Neuronal stem cell (in vitro differentiated cells): ENCODE measurements around the gene TMEM127.

Experiments
- DNase-seq: peaks from one replicate; pipeline ENCODE4 v3.0.0-alpha.2; 2013; ENCODE audit warnings: low spot score
- H2AFZ ChIP-seq: one replicate; pipeline ENCODE4 v1.6.1; 2013; ENCODE audit warnings: mild to moderate bottlenecking, low read length, inconsistent platforms
- H2AK5ac ChIP-seq: 2 replicates; pipeline ENCODE4 v1.6.1; 2013; ENCODE audit warnings: low read depth, mild to moderate bottlenecking, inconsistent platforms, low read length, moderate library complexity, mixed read lengths
- H2BK120ac ChIP-seq: 2 replicates; pipeline ENCODE4 v1.6.1; 2013; ENCODE audit warnings: low read depth, mild to moderate bottlenecking, inconsistent platforms, low read length, moderate library complexity, mixed read lengths
- H2BK12ac ChIP-seq: one replicate; pipeline ENCODE4 v1.6.1; 2013; ENCODE audit warnings: low read length, inconsistent platforms
- H2BK15ac ChIP-seq: 2 replicates; pipeline ENCODE4 v1.6.1; 2013; ENCODE audit warnings: mild to moderate bottlenecking, low read length, inconsistent platforms, mixed read lengths
- H2BK5ac ChIP-seq: one replicate; pipeline ENCODE4 v1.6.1; 2013; ENCODE audit warnings: inconsistent platforms, mild to moderate bottlenecking, low read length, moderate library complexity
- H3K14ac ChIP-seq: one replicate; pipeline ENCODE4 v1.6.1; 2013; ENCODE audit warnings: low read length, inconsistent platforms
- H3K18ac ChIP-seq: 2 replicates; pipeline ENCODE4 v1.6.1; 2013; ENCODE audit warnings: low read length, inconsistent platforms
- H3K23ac ChIP-seq: 2 replicates; pipeline ENCODE4 v1.6.1; 2013; ENCODE audit warnings: low read depth, mild to moderate bottlenecking, mixed read lengths, low read length, inconsistent platforms; ENCODE audit not compliant: poor library complexity
- H3K27ac ChIP-seq: replicated peaks from 3 replicates; pipeline ENCODE4 v1.5.1; 2013; ENCODE audit warnings: low read length, inconsistent platforms
- H3K27me3 ChIP-seq, 3 experiments: 2 replicates each; pipeline ENCODE4 v1.6.1; 2013; ENCODE audit warnings: low read length in 3 of 3, mild to moderate bottlenecking in 2 of 3, inconsistent platforms in 1 of 3, low read depth in 1 of 3, mixed read lengths in 1 of 3, moderate library complexity in 1 of 3; ENCODE audit not compliant: control insufficient read depth in 3 of 3, insufficient read depth in 3 of 3
- H3K36me3 ChIP-seq, 2 donors: replicated peaks in 1 of 2; 2 replicates each; pipeline ENCODE4 v1.6.1; 2013; ENCODE audit warnings: low read length in 2 of 2; ENCODE audit not compliant: control insufficient read depth in 2 of 2, insufficient read depth in 2 of 2
- H3K4ac ChIP-seq: 2 replicates; pipeline ENCODE4 v1.6.1; 2013; ENCODE audit warnings: inconsistent platforms, mild to moderate bottlenecking, low read length, moderate library complexity
- H3K4me1 ChIP-seq, 2 donors: 1 replicate in 1 of 2; 2 replicates in 1 of 2; pipeline ENCODE4 v1.6.1; 2013; ENCODE audit warnings: low read length in 2 of 2, low read depth in 1 of 2; ENCODE audit not compliant: control insufficient read depth in 2 of 2, insufficient read depth in 1 of 2
- H3K4me2 ChIP-seq: one replicate; pipeline ENCODE4 v1.6.1; 2013; ENCODE audit warnings: mild to moderate bottlenecking, low read length, inconsistent platforms; ENCODE audit not compliant: insufficient read depth, poor library complexity, severe bottlenecking
- H3K4me3 ChIP-seq, 2 donors: 2 replicates each; pipeline ENCODE4 v1.5.1; 2013; ENCODE audit warnings: low read length in 2 of 2, mild to moderate bottlenecking in 2 of 2, inconsistent platforms in 1 of 2, moderate library complexity in 1 of 2
- H3K79me1 ChIP-seq: one replicate; pipeline ENCODE4 v1.6.1; 2013; ENCODE audit warnings: low read depth, mild to moderate bottlenecking, inconsistent platforms, low read length, moderate library complexity
- H3K9ac ChIP-seq: one replicate; pipeline ENCODE4 v1.6.1; 2013; ENCODE audit warnings: mild to moderate bottlenecking, low read depth, low read length, inconsistent platforms; ENCODE audit not compliant: poor library complexity
- H3K9me3 ChIP-seq, 2 donors: replicated peaks in 1 of 2; 2 replicates each; pipeline versions ENCODE3 to v1.6.1; 2013; ENCODE audit warnings: low read length in 2 of 2, mild to moderate bottlenecking in 2 of 2, inconsistent platforms in 1 of 2, low read depth in 1 of 2, mixed read lengths in 1 of 2, moderate library complexity in 1 of 2; ENCODE audit not compliant: control insufficient read depth in 2 of 2, insufficient read depth in 1 of 2
- H4K8ac ChIP-seq: one replicate; pipeline ENCODE4 v1.6.1; 2013; ENCODE audit warnings: low read depth, mild to moderate bottlenecking, inconsistent platforms, low read length, moderate library complexity
- H4K91ac ChIP-seq: one replicate; pipeline ENCODE4 v1.6.1; 2013; ENCODE audit warnings: low read length, low read depth, mild to moderate bottlenecking, inconsistent platforms; ENCODE audit not compliant: poor library complexity
- WGBS, 2 donors: extraction: QIAGEN DNeasy Blood & Tissue Kit; methylation state at CpG; one replicate each; pipeline ENCODE4 v1.1.7; 2013; ENCODE audit warnings: missing lambda C conversion rate in 2 of 2, mixed read lengths in 1 of 2; ENCODE audit not compliant: insufficient read length in 2 of 2, insufficient replicate concordance in 1 of 2; ENCODE audit errors: extremely low coverage in 2 of 2; 5-methylcytosine and 5-hydroxymethylcytosine counted together

The TMEM127 gene

GRCh38 chr2:96209011-96209728, 56.6 kb downstream of the TMEM127 start:
- Histone ChIP-seq H3K4me3 (peak overlapping the region; percentile 70 to 100), H3K9me3 (no peaks in the 10 kb centered on the region), H3K4me1 (peaks cover 9 to 18% of the 10 kb centered on the region in 2 donors), H2BK120ac (no peak overlapping the region), H4K8ac (peak overlapping the region; percentile 72), H4K91ac (no peak overlapping the region), H2AFZ (peak overlapping the region; percentile 91), H2AK5ac (peak overlapping the region; percentile 6), H3K36me3 (peaks cover 0 to 31% of the 10 kb centered on the region in 2 donors), H3K27ac (no peak overlapping the region), H3K27me3 (no peaks in the 10 kb centered on the region), H2BK12ac (no peak overlapping the region), H3K79me1 (peaks cover 3% of the 10 kb centered on the region), H3K9ac (peak overlapping the region; percentile 15), H2BK15ac (no peak overlapping the region), H3K23ac (no peak overlapping the region), H2BK5ac (no peak overlapping the region), H3K4ac (no peak overlapping the region), H3K4me2 (peak overlapping the region; percentile 48), H3K14ac (no peak overlapping the region), H3K18ac (no peak overlapping the region)
- no peak for DNase-seq
- no CpG with 5 or more reads among the region's 21 CpGs for WGBS, 2 donors

- H2BK5ac ChIP-seq: peak within 1 kb of the TSS; percentile 85
- H4K8ac ChIP-seq: peak within 1 kb of the TSS; percentile 72
- H2AK5ac ChIP-seq: peak within 1 kb of the TSS; percentile 83
- H2BK120ac ChIP-seq: no peak within 1 kb of the TSS
- peak within 1 kb of the TSS; percentile 70 for H3K4me2 ChIP-seq
- H2BK15ac ChIP-seq: no peak within 1 kb of the TSS
- H4K91ac ChIP-seq: no peak within 1 kb of the TSS
- H3K14ac ChIP-seq: peak within 1 kb of the TSS; percentile 84
- peak within 1 kb of the TSS; percentile 91 for H2AFZ ChIP-seq
- H3K18ac ChIP-seq: peak within 1 kb of the TSS; percentile 99
- H3K27me3 ChIP-seq: no peaks in the 10 kb centered on the region
- H3K9me3 ChIP-seq: no peaks in the 10 kb centered on the region
- H3K4ac ChIP-seq: no peak within 1 kb of the TSS
- H3K36me3 ChIP-seq: peaks cover 0 to 39% of the 10 kb centered on the region in 2 donors
- H2BK12ac ChIP-seq: no peak within 1 kb of the TSS
- peak within 1 kb of the TSS; percentile 86 for H3K23ac ChIP-seq
- H3K9ac ChIP-seq: peak within 1 kb of the TSS; percentile 94
- H3K27ac ChIP-seq: peak within 1 kb of the TSS; percentile 82
- H3K4me3 ChIP-seq: peak within 1 kb of the TSS; percentile 70 to 100
- peaks cover 9 to 18% of the 10 kb centered on the region in 2 donors for H3K4me1 ChIP-seq
- no CpG with 5 or more reads among the region's 100 CpGs for WGBS, 2 donors
- peaks cover 4% of the 10 kb centered on the region for H3K79me1 ChIP-seq
- peak; percentile 97 for DNase-seq
Measured at GRCh38 chr2:96208143-96209010, 57.4 kb downstream of the TMEM127 start, which contains the start of gene STARD7. STARD7 (minus strand) TSS chr2:96208827; CDS start chr2:96208434, 393 bp downstream.

GRCh38 chr2:96207774-96208142, 58.0 kb downstream of the TMEM127 start:
- peaks cover 0 to 45% of the 10 kb centered on the region in 2 donors for H3K36me3 ChIP-seq
- no peak overlapping the region for H4K8ac ChIP-seq
- H3K4me3 ChIP-seq: peak overlapping the region; percentile 70 to 100
- H3K9ac ChIP-seq: peak overlapping the region; percentile 83
- no peak overlapping the region for H2BK12ac ChIP-seq
- no peak overlapping the region for H3K23ac ChIP-seq
- DNase-seq: no peak
- no CpG with 5 or more reads among the region's 12 CpGs for WGBS, 2 donors
- H3K4me1 ChIP-seq: peaks cover 9 to 18% of the 10 kb centered on the region in 2 donors
- no peak overlapping the region for H2BK15ac ChIP-seq
- H3K27me3 ChIP-seq: no peaks in the 10 kb centered on the region
- H2AK5ac ChIP-seq: peak overlapping the region; percentile 65
- peak overlapping the region; percentile 50 for H3K14ac ChIP-seq
- H3K18ac ChIP-seq: peak overlapping the region; percentile 82
- peak overlapping the region; percentile 85 for H2BK5ac ChIP-seq
- H3K9me3 ChIP-seq: no peaks in the 10 kb centered on the region
- H3K79me1 ChIP-seq: peaks cover 4% of the 10 kb centered on the region
- H2AFZ ChIP-seq: peak overlapping the region; percentile 91
- no peak overlapping the region for H2BK120ac ChIP-seq
- H3K27ac ChIP-seq: peak overlapping the region; percentile 53
- no peak overlapping the region for H3K4ac ChIP-seq
- peak overlapping the region; percentile 70 for H3K4me2 ChIP-seq
- no peak overlapping the region for H4K91ac ChIP-seq
